Retina (tissue), 1 donor: ENCODE results near the gene DMD.
A peak's percentile ranks its signal among the peaks of the same experiment; 100 is the strongest.
"Not testable (repeated sequence)": the region's sequence is repeated elsewhere in the genome, so short reads cannot be mapped to it uniquely, and the experiment has no call there.

Experiments used
- DNase-seq: peaks from one replicate; pipeline ENCODE4 v3.0.0-alpha.2; 2016

The DMD gene

GRCh38 chrX:31981546-31982062 lies 1229.7 kb downstream of the DMD start:
- no peak for DNase-seq

GRCh38 chrX:31969714-31970113 lies 1241.6 kb downstream of the DMD start:
- no peak for DNase-seq

GRCh38 chrX:31962256-31962655 lies 1249.1 kb downstream of the DMD start:
- DNase-seq = no peak

- no peak for DNase-seq
Measured at GRCh38 chrX:31934842-31935370, 1276.4 kb downstream of the DMD start.

DNA sequence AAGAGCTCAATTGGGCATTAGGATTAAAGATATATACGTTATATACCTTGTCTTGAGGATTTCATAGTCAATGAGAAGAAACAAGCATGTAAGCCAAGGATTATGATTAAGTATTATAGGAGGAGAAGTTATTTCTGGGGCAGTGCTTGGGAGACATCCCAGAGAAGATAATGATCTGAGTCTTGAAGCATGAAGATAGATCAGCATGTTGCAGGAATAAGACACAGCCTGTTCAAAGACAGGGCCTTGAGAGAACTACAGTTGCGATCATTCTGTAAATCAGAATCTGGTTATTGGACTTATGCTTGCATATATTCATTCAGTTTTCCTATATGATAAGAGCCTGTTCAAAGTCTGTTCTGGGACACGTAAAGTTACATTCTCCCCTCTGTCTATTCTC lies 1277.3 kb downstream of the DMD start:
- DNase-seq = no peak

GRCh38 chrX:31932769-31933168 lies 1278.6 kb downstream of the DMD start:
- no peak for DNase-seq

DNA sequence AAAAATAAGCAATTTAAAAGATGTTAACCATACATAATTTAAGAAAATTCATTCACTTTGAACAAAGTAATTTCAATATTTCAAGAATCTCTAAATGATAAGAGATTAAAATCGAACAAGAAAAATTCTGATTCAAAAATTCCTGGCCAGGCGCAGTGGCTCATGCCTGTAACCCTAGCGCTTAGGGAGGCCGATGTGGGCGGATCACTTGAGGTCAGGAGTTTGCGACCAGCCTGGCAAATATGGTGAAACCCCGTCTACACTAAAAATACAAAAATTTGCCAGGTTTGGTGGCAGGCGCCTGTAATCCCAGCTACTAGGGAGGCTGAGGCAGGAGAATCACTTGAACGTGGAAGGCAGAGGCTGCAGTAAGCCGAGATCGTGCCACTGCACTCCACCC lies 1279.0 kb downstream of the DMD start:
- DNase-seq = not testable (repeated sequence)

- DNase-seq = no peak
Measured at GRCh38 chrX:31931225-31931624, 1280.1 kb downstream of the DMD start.

DNA sequence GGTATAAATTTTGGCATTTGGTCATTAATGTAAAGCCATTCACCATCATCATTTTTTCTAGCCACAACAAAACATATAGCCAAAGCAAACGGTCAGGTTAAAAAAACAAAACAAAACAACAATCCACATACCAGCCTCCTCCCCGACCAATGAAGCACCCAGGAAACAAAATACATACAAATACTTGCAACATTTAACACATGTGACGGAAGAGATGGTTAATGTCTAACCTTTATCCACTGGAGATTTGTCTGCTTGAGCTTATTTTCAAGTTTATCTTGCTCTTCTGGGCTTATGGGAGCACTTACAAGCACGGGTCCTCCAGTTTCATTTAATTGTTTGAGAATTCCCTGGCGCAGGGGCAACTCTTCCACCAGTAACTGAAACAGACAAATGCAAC lies 1282.0 kb downstream of the DMD start:
- peak; percentile 3 for DNase-seq

- no peak for DNase-seq
Measured at GRCh38 chrX:31921236-31921635, 1290.1 kb downstream of the DMD start.

DNA sequence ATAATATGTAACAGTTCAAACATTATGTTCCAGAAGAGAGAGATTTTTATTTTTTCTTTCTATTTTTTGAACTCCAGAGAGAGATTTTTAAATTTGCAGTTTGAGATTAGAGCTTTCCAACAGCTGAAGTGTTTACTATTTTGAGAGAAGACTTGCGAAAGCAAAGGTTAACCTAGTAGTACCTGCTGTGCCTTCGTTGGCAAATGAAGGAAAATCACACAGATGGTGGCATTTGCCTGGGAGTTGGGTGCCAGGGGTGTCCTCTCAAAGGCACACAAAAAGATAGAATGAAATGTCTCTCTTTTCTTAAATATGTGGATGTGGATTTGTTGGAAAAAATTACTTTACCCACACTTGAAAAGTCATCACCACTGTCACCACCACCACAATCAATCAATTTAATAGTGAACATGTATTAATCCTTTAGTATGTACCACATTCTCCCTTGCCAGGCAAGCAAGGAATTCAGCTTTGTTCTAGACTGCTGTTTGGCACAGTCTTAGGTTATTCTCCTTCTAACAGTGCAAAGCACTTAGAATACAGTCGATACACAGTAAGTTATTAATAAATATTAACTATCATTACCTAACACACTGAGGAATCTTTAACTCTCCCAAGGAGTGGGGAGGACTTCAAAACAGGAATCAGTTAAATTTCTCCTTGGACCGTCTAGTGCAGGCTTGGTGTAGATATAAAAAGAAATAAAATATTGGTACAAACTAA lies 1301.3 kb downstream of the DMD start:
- no peak for DNase-seq

GRCh38 chrX:31894152-31894551 lies 1317.2 kb downstream of the DMD start:
- DNase-seq = no peak

- DNase-seq = no peak
Measured at GRCh38 chrX:31893525-31893924, 1317.8 kb downstream of the DMD start.

- no peak for DNase-seq
Measured at GRCh38 chrX:31889088-31889487, 1322.3 kb downstream of the DMD start.

GRCh38 chrX:31884535-31884934 lies 1326.8 kb downstream of the DMD start:
- no peak for DNase-seq

DNA sequence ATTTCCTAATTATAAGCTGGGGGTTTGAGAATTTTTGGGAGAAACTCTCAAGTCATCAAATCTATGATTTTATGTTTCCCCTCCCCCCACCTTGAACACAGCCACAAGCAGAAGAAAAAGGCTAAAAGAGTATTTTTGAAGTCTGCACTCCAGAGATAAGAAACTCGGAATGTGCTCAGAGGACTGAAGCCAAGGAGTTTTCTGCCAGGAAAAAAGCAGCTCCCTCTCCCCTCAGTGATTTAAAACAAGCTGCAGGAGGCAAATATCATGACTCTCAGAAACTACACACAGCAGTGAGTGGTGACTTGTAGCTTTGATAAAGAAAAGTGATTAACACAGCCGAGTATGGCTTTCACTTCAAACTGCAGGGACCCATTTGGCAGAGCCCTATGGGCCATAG lies 1339.3 kb downstream of the DMD start:
- no peak for DNase-seq

- no peak for DNase-seq
Measured at GRCh38 chrX:31870267-31870666, 1341.1 kb downstream of the DMD start.

GRCh38 chrX:31860686-31861085 lies 1350.7 kb downstream of the DMD start:
- no peak for DNase-seq

DNA sequence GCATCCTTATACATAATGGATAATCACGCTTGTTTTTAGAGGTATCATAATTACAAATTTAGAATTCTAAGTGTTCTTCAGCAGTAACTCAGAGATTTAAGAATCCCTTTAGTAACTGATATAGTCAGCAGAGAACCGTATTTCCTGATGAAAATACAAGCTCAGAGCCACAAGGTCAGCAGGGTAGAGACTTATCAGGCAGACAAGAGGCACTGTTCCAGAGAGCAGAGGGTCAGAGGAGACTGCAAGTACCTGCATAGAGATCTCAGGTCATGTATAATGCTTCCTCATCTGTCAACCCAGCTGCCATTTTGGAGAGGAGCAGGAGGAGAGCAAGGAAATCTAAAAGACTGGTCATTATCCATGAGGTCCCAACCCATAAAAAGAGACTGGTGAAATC lies 1352.4 kb downstream of the DMD start:
- DNase-seq = no peak

DNA sequence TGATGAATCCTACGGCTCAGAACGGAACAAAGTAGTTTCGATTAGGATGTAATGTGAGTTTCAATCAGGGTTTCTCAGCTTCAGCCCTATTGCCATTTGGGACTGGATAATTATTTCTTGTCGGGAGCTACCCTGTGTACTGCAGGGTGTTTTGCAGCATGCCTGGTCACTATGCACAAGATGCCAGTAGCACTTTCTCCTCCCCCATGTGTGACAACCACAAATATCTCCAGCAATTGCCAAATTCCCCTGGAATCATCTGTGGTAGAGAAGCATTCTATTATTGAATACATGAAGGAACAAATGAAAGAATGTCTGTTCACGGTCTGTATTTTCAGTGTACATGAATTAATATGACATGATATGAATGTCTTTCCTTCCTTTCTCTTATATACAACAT lies 1356.6 kb downstream of the DMD start:
- no peak for DNase-seq

GRCh38 chrX:31851761-31852160 lies 1359.6 kb downstream of the DMD start:
- DNase-seq = no peak

DNA sequence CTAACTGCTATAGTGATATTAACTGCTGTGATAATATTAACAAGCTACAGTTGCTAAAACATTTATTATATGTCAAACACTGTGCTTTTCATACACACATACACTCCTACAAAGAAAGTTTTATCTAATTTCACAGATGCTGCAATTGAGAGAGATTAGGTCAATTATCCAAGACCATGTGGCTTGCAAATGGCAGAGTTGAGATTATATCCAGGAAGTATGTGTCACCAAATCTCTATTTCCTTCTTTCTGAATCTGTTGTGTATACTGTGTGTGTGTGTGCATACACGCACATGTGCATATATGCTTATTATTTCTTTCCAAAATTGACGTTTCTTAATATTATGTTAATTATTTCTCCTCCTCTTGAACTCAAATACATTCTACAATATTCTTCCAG lies 1363.6 kb downstream of the DMD start:
- no peak for DNase-seq

DNA sequence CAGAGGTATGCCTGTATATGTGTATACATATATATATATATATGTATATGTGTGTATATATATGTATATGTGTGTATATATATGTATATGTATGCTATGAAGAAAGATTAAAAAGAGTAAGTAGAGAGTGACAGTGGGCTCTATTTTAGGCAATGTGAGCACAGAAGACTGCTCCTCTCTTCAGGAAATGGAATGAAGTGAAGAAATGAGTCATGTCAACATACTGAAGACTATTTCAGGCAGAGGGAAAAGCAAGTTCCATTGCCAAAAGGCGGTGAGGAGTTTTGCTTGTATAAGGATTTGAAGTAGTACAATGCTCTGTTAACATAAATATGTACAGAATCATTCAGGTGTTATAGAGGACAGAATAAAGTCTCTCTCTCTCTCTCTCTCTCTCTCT lies 1366.3 kb downstream of the DMD start:
- DNase-seq = no peak

DNA sequence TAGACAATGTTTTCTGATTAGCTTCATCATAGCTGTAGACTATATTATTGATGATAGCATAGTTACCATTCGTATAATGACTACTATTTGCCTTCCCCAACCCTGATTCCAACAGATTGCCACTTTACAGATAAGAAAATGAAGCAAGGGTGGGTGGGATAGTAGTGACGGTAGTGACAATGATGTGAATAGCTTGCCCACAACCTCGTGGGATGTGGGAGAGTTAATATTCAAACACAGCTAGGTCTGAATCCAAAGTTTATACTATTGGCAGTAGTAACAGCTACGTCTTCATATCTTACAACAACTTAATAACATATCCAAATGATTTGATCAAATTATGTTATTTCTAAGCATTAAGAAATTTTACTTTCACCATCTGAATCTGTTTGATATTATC lies 1372.7 kb downstream of the DMD start:
- DNase-seq = no peak
